ENCODE measurements around the gene CD59.
"Not testable (repeated sequence)": the region's sequence is repeated elsewhere in the genome, so short reads cannot be mapped to it uniquely, and the experiment has no call there.

Gene CD59

GRCh38 chr11:33692541-33692940 is 43.7 kb downstream of the CD59 start:
- no peak for DNase-seq (ENCODE audit: low read depth)

GRCh38 chr11:33692013-33692504 is 44.2 kb downstream of the CD59 start:
- peak; percentile 97 for DNase-seq (ENCODE audit: low read depth)

DNA sequence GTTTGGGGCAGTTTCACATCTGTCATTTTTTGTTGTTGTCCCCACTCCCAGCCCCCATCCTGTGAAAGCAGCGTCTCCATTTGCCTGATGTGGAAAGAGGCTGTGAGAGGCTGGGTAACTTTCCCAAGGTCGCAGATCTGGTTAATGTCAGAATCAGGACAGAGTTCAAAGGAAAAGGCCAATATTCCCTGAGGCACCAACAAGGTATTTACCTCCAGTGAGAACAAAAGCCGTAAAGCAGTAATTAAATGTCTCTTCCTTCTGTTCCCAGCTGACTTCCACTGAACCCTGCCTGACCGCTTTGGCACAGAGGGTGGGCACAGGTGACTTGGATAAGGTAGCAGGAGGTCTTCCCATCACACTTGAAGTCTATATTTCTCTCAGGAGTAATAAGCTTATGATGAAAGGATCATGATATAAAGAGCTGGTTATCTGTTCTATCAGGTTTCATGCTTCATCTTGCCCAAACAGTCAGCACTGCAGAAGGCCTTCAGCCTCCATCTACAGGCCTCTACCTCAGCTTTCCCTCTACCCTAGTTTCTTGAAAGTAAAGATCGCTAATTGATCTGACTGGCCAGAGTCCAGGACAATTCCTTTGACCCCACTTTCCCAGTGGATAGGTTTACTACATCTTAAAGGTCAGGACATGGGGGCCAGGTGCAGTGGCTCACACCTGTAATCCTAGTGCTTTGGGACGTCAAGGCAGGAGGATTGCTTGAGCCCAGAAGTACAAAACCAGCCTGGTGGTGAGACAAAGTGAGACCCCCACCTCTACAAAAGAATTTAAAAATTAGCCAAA is 45.0 kb downstream of the CD59 start:
- DNase-seq (ENCODE audit: low read depth): no peak

DNA sequence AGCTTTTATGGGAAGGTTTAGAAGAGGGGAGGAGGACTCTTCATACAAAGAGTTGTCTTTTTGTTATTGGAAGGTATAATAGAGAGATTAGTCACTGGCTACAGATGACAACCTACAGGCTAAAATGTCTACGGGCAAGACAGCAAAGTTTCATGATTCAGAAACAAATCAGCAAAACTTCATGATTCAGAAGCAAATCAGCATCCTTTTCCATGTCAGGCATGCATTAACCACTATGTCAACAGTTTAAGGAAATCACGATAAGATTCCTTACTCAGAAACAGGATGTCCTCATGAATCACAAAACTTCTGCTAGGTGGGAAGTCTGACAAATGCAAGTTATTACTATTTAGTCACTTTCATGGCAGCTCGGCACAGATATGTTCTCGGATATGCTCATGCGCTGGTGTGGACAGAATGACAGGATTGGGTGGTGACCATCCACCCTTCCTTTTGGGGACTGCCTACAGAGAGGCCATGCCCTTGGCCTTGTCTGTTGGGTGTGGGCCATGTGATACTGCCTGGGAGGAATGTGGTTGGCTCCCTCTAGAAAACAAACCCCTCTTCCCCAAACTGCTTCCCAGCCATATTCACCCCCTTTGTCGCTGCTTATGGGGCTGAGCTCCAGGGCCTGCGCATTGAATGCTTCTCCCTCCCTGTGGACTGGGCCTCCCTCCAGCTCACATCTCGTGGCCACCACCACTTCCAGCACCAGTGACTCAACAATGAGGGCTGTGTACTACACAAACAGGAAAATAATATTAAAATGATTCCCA is 45.7 kb downstream of the CD59 start:
- DNase-seq (ENCODE audit: low read depth): peak; percentile 99

GRCh38 chr11:33689501-33689900 is 46.7 kb downstream of the CD59 start:
- DNase-seq (ENCODE audit: low read depth): no peak

DNA sequence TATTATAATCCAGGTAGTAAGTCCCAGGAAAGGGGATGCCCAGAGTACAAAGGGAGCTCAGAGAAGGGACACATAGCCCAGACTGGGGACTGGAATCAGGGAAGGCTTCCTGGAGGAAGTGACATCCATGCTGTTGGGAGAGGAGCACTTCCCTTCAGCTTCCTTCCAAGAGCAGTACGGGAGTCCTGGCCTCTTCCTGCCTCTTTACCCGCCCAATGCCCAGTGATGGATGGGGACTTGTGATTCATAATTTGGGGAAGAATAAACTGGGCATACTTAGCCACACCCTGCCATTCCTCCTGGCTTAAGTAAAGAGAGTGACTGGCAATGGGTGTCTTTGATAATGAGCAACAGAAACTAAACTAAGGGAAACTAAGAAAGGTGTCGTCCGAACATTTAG is 47.1 kb downstream of the CD59 start:
- DNase-seq (ENCODE audit: low read depth): peak; percentile 81

DNA sequence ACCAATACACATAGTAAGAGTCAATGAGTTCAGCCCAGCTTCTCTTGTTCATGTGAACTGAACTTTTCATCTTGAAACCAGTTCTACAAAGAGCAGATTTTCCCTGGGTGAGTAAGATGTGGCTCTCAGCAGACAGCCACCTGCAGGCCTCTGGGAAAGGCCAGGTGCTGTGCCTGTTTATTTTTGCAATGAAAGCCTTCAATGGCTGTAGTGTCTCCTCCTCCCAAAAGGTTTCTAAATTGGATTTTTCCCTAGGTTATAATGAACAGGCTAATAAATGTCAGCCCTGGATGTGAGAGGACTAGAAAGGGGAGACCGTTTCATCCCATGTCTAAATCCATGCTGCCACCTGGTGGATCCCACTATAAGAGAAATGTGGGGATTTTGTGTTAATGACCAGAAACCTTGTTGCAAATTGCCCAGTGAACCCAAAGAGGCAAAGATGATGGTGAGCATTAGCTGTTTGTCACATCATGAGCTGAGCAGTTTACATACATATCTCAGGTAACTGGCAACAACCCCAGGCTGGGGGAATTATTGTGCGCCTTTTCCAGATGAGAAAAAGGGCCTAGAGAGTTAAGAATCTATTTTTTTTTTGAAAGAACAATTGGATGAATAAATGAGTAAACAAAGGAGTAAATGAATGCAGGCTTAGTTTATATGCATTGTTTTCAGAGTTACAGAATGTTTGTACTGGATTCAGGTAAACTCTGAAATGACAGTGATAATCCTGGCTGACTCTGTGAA is 48.3 kb downstream of the CD59 start:
- no peak for DNase-seq (ENCODE audit: low read depth)

DNA sequence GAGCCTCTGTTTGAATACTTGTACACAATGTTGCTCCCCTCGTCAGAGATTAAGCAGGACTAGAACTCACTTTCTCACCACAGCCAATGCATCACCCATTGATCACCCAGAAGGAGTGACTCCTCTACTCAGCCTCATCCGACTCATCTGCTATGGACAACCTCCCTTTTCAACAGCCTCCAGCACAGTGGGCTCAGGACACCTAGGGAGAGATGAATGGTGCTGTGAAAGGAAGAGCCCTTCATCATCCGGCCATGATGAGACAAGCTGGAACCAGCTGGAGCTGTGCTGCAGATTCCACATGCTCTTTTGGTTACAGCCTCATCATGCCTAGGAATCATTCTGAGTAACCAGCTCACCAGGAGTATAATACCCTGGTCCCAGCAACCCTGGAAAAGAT is 51.1 kb downstream of the CD59 start:
- no peak for DNase-seq (ENCODE audit: low read depth)

DNA sequence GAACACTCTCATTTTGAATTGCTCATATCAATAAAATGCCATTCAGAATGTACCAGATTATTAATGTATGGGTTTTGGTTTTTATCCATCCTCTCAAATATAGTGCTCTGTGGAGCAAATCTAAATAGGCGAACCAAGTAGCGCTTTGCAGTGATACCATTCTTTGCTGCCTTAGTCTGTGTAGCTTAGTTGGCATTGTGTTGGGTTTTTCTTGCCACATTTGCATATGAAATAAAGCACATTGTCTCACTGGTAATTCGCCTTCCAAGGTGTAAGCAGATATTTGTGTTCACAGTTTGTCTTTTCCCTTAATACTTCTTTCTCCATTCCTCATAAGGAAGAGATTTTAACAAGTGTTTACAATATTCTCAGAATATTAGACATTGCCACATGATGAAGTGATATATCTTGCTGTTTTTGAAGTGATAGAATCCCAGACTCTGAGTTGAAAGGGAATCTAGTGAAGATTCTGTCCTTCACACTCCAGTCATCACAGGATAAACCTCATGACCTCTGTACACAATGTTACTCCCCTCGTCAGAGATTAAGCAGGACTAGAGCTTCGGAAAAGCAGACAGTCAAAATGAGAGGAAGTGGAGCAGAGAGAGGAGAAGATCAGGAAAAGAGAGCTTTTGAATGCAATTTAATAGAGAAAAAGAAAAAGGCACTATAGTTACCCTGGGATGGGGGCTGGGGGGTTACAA is 52.1 kb downstream of the CD59 start:
- no peak for DNase-seq (ENCODE audit: low read depth)

GRCh38 chr11:33682446-33682845 is 53.8 kb downstream of the CD59 start:
- DNase-seq (ENCODE audit: low read depth): no peak

DNA sequence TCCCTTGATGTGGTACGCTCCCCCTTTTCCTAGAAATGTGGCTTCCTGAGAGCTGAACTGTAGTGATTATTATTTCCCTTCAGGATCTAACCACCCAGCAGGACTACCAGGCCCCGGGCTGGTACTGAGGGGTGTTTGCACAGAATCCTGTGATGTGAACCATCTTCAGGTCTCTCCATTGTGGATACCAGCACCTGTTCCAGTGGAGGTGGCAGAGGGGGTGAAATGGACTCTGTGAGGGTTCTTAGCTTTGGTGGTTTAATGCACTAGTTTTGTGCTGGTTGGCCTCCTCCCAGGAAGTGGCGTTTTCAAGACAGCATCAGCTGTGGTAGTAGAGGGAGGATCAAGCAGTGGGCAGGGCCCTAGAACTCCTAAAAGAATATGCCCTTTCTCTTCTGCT is 54.2 kb downstream of the CD59 start:
- DNase-seq (ENCODE audit: low read depth): no peak

GRCh38 chr11:33678616-33679015 is 57.6 kb downstream of the CD59 start:
- not testable (repeated sequence) for DNase-seq (ENCODE audit: low read depth)

- no peak for DNase-seq (ENCODE audit: low read depth)
Observed at GRCh38 chr11:33674035-33674814, 62.0 kb downstream of the CD59 start.

DNA sequence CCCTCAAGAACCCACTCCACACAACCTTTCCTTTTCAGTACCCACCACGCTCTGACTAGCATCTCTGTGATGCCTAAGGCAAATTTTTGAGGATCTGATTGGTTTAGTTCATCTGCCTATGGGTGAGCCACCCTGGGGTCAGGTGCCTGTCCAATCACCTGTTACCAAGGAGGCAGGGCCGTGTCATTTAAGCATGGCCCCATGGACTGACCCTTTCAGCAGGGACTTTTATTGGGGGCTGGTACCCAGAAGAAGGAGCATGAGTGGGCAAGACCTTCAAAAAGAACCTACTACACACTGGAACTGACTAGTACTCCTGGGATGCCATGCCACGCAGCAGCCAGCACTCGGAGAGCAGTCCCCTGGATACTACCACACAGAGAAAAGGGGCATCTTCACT is 64.0 kb downstream of the CD59 start:
- DNase-seq (ENCODE audit: low read depth): no peak

DNA sequence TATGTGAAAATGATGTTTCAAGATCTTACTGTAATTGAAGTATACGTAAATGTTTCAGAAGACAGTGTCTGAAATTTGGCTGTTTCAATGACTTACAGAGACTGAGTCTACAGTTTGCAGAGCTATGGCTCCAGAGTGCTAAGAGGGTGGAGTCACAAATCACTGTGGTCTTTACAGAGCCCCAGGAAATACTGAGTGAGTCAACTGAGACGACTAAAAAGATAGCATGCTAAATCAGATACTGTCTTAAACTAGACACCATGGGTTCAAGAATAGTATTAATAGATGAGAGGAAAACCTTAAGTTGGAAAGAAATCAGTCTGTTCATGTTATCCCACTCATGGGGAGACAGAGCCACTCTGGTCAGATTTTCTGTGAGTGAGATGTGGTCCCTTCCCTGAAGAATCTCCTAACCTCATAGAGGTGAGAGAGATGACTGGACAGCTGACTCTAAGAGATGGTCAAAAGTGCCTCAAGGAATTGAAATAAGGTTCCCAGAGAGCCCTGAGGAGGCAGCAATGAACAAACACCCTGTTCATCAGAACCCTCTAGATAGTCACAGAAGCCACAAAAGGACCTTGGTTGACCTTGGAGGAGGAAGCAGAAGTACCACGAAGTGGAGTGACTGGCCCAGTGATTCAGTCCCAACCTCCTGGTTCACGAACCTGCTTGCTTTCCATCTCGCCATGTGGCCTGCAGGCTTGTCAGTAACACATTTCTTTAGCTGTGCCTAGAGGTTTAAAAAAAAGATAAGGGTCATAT is 65.8 kb downstream of the CD59 start:
- no peak for DNase-seq (ENCODE audit: low read depth)

DNA sequence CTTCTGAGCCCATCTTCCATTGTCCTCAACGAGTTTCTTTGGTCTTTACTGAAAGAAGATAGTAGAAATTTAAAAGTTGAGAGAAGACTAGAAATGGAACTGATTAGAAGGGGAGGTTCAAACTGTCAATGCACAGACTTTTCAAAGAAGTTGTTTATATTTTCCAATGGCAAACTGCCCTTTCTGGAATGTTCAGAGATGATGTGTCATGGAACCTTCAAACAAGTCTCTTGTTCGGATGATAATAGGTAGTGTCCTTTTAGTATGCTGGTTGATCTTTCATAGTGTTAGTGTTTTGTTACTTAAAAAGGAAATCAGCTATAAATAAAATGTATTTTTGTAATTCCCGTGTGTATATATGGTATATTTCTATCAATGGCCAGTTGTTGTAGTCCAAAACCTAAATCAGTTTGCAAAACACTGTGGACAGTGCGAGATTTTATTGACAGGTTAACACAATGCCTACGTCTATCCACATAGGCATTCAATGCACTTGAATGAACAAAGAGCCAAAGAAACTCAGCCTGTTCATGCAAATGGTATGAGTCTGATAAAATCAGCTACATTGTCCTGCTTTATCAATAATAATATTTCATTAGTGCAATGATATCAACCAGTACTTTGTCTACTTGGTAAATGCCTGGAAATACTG is 66.5 kb downstream of the CD59 start:
- no peak for DNase-seq (ENCODE audit: low read depth)

DNA sequence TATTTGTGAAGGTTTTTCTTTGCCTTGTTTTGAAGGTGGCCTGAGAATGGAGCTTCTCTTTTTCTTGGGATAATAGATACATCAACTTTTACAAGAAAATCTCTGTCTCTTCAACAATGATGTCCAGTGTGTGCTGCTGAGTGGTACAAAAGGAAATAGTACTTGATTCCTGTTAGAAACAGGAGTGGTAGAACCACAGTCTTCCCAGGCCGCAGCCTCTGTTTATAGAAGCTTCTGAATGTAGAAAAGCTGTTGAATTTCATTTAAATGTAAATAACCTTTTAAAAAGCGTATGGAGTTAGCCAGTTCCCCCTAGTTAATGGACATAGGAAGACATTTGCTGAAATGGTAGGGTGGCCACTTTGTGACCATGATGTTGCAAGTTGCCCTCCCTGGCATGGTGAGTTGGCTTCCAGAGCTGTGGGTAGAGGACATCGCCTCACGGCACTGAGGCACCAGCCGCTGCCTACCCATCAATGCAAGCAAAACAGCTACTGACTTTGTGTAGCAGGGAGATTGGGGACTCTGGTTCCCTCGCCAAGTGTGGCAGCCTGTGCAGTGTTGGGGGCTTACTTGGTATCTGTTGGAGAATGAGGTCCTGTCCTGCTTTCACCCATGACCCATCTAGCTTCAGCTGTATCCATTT is 67.1 kb downstream of the CD59 start:
- no peak for DNase-seq (ENCODE audit: low read depth)

DNA sequence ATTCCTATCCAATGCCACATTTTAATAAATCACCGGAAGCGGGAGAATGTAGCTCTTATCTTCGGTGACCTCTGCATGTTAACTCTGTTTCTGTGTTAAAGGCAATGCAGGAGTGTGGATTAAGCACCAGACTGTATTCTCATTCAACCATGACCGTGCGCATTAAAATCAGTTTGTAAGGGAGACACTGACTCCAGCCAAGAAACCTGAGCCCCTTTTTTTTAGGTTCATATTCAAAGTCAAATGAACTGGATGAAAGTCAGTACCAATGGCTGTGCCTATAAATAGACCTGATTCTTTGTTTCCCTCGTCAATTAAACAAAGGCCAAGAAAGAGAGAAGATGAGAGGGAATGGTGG is 67.8 kb downstream of the CD59 start:
- no peak for DNase-seq (ENCODE audit: low read depth)

- DNase-seq (ENCODE audit: low read depth): no peak
Observed at GRCh38 chr11:33667819-33668467, 68.3 kb downstream of the CD59 start.
